HEK293T (cell line): Measurements from ENCODE around the gene TBX2.
A peak's percentile ranks its signal among the peaks of the same experiment; 100 is the strongest.

ENCODE experiments used
- FOXA1 ChIP-seq: fragments of 450-650 bp; IDR thresholded peaks from 2 replicates; pipeline ENCODE4 v1.6.1; 2016; ENCODE audit warnings: mild to moderate bottlenecking
- FOXK2 ChIP-seq: fragments of 450-650 bp; IDR thresholded peaks from 2 replicates; pipeline ENCODE4 v1.6.1; 2016; ENCODE audit warnings: mild to moderate bottlenecking
- FOXM1 ChIP-seq: fragments of 450-650 bp; IDR thresholded peaks from 2 replicates; pipeline ENCODE4 v1.6.1; 2017; ENCODE audit warnings: mild to moderate bottlenecking, borderline replicate concordance
- LEF1 ChIP-seq: fragments of 450-650 bp; IDR thresholded peaks from 2 replicates; pipeline ENCODE4 v1.6.1; 2017; ENCODE audit warnings: mild to moderate bottlenecking, borderline replicate concordance
- SP1 ChIP-seq: fragments of 450-650 bp; IDR thresholded peaks from 2 replicates; pipeline ENCODE4 v1.6.1; 2017
- TARDBP ChIP-seq: fragments of 450-650 bp; IDR thresholded peaks from 2 replicates; pipeline ENCODE4 v1.6.1; 2016

- TF ChIP-seq LEF1 (no peak; the same call in 1 of the 2 replicates), TARDBP (peak; percentile 93), FOXM1 (no peak), SP1 (no peak), FOXA1 (no peak), FOXK2 (no peak)
Measured at GRCh38 chr17:61412143-61412859, 12.7 kb downstream of the TBX2 start.
